ENCODE results near the gene HSPB7.

GRCh38 chr1:16021681-16022080, 3.8 kb upstream of the HSPB7 start, which contains the start of gene CLCNKA:
- TF ChIP-seq, protein P1, sequence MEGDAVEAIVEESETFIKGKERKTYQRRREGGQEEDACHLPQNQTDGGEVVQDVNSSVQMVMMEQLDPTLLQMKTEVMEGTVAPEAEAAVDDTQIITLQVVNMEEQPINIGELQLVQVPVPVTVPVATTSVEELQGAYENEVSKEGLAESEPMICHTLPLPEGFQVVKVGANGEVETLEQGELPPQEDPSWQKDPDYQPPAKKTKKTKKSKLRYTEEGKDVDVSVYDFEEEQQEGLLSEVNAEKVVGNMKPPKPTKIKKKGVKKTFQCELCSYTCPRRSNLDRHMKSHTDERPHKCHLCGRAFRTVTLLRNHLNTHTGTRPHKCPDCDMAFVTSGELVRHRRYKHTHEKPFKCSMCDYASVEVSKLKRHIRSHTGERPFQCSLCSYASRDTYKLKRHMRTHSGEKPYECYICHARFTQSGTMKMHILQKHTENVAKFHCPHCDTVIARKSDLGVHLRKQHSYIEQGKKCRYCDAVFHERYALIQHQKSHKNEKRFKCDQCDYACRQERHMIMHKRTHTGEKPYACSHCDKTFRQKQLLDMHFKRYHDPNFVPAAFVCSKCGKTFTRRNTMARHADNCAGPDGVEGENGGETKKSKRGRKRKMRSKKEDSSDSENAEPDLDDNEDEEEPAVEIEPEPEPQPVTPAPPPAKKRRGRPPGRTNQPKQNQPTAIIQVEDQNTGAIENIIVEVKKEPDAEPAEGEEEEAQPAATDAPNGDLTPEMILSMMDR (IDR thresholded peaks at IDR 0.05; ENCODE audit: low read depth, low read length): no peak
- TF ChIP-seq EZH2phosphoT487 (IDR thresholded peaks at IDR 0.05; ENCODE audit: low read depth): no peak

Measured in OCI-LY3 (cell line).